HG03045 (cell line): ENCODE results near the gene SPDYE3.
"Not testable (repeated sequence)": the region's sequence is repeated elsewhere in the genome, so short reads cannot be mapped to it uniquely, and the experiment has no call there.

Source experiments
- ATAC-seq: cut with Tn5 transposase; IDR thresholded peaks from one replicate; pipeline ENCODE4 v1.9.1; 2021; ENCODE audit warnings: mild to moderate bottlenecking, moderate library complexity; ENCODE audit not compliant: unreplicated experiment

SPDYE3 gene

DNA sequence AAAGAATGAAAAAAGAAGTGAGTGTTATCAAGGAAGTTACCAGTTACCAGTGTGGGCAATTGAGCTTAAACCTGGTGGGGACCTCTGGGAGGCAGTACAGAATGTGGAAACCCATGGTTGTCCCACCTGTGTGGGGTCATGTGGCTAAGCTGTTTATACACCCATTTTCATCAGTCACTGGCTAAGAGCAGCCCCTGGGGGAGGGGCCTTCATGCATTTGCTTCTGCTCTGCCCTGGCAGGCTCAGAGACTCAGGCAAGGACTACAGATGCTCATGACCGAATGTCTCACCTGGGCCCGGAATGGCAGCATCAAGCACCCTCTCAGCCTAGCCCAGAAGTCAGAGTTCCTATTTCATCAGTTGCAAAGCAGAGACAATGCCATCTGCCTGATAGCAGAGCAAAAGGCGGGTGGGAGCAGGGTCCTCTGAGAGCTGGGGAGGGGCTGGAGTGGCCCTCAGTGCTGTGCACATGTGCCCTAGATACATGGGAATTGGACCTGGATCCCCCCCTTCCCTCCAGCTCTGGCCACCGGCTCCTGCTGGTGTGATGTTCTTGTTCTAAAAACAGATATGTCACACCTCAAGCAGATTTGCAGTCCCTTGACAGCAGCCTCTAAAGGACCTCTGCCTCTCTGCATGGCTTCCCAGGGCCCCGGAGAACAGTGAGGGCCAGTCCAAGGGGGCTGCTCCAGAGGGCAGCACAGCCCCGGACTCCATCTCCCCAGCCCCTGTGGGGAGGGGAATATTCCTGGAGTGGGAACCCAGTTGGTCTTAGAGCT is 20.1 kb upstream of the SPDYE3 start:
- ATAC-seq: not testable (repeated sequence)

GRCh38 chr7:100288258-100288657 is 19.2 kb upstream of the SPDYE3 start:
- ATAC-seq: not testable (repeated sequence)

- ATAC-seq: not testable (repeated sequence)
Measured at GRCh38 chr7:100292162-100292561, 15.3 kb upstream of the SPDYE3 start.

DNA sequence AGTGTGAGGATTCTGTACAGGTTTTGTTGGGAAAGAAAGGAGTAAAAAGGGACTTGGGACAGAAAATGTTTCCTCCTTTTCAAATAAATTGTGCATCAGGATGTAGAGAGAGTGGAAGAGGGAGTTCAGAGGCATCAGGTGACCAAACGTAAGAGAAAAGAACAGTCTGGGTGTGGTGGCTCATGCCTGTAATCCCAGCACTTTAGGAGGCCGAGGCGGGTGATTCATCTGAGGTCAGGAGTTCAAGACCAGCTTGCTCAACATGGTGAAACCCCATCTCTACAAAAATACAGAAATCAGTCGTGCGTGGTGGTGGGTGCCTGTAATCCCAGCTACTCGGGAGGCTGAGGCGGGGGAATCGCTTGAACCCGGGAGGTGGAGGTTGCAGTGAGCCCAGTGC is 12.2 kb upstream of the SPDYE3 start:
- ATAC-seq: not testable (repeated sequence)

- ATAC-seq: not testable (repeated sequence)
Measured at GRCh38 chr7:100297852-100298631, 9.5 kb upstream of the SPDYE3 start.

DNA sequence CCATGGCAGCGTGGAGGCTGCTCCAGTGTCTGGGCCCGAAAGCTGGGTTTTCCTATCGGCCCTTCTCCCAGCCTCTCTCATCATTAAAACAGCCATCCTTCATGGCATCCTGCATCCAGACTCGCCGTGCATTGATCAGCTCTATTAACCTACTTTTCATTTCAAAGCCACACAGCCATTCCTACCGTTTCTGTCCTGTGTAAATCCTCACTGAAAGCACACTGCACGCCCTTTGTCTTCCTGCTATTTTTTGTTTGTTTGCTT is 8.9 kb upstream of the SPDYE3 start:
- ATAC-seq: not testable (repeated sequence)

GRCh38 chr7:100304526-100304925 is 3.0 kb upstream of the SPDYE3 start:
- ATAC-seq: not testable (repeated sequence)

- ATAC-seq: not testable (repeated sequence)
Measured at GRCh38 chr7:100318329-100318728, 10.8 kb downstream of the SPDYE3 start.

DNA sequence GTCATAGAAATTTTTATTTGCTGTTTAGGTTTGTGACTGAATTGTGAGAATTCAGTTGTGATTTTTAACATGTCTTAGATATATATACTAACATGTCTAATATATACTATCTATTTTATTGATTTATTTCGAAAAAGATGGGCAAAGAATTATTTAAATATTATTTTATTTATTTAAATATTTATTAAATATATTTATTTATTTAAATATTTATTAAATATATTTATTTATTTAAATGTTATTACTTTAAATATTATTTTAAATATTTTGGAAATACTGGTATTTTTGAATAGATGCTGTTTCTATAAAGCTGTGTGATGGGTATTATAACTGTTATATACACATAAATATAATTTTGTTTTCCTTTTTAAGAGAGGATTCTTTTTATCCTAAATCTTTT is 14.1 kb downstream of the SPDYE3 start:
- ATAC-seq: not testable (repeated sequence)

- not testable (repeated sequence) for ATAC-seq
Measured at GRCh38 chr7:100324194-100324593, 16.7 kb downstream of the SPDYE3 start.

DNA sequence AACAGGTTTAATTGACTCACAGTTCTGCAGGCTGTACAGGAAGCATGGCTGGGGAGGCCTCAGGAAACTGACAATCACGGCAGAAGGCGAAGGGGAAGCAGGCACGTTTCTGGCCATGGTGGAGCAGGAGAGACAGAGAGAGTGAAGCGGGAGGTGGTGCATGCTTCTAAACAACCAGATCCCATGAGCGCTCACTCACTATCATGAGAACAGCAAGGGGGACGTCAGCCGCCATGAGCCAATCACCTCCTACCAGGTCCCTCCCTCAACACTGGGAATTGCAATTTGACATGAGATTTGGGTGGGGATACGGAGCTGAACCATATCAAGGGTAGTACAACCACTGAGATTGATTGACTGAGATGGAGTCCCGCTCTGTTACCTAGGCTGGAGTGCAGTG is 18.2 kb downstream of the SPDYE3 start:
- not testable (repeated sequence) for ATAC-seq

DNA sequence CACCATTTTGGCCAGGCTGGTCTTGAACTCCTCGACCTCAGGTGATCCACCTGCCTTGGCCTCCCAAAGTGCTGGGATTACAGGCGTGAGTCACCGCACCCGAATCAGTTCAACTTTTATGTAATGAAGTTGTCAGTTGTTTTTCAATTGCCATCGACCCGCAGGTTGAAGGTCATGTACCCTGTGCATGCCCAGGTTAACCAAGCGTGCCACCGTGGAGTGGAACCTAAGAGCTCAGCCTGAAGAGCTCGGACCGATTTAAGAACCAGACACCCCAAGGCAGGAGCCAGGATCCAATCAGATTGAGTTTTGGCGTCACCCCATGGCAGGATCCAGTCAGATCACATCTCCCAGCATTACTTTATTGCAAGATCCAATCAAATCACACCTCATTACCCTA is 19.4 kb downstream of the SPDYE3 start:
- not testable (repeated sequence) for ATAC-seq

- ATAC-seq: peak; percentile 98
Measured at GRCh38 chr7:100335566-100336466, 28.3 kb downstream of the SPDYE3 start.

DNA sequence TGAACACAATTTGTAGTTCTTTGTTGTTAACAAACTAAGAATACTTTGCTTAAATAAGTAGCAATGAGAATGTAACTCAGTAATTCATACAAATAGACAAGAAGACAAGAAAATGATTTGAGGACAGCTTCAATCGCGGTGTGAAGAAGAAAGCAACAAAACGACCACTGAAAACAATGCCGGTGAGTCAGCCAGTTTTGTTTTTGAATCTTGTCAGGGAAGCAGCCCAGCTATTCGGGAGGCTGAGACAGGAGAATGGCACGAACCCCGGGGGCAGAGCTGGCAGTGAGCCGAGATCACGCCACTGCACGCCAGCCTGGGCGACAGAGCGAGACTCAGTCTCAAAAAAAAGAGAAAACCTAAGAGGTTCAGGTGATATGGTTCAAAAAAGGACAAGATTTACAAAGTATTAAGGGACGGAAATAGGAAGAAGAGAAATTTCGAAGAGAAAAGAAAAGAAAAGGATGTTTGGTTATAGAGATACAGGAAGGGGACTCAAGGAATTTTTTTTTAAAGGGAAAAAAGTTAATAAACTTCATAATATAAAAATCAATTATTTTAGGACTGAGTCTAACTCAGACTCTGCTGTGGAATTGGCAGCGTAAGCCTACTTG is 30.7 kb downstream of the SPDYE3 start:
- not testable (repeated sequence) for ATAC-seq

- not testable (repeated sequence) for ATAC-seq
Measured at GRCh38 chr7:100341286-100341685, 33.8 kb downstream of the SPDYE3 start.

DNA sequence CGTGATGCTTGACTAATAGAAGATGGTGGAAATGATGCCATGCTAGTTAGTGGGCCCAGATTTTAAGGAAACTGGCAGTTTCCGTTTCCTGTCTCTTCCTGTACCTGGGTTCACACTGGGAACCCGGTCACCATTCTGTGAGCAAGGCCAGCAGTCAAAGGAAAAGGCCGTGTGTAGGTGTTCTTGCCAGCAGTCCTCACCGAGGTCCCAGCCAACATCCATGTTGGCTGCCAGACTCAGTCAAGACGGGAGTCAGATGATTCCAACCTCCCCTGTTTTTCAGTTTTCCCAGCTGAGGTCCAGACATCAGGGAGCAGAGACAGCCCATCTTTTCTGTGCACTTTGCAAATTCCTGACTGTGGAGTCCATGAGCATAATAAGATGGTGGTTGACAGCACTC is 35.3 kb downstream of the SPDYE3 start:
- ATAC-seq: no peak

DNA sequence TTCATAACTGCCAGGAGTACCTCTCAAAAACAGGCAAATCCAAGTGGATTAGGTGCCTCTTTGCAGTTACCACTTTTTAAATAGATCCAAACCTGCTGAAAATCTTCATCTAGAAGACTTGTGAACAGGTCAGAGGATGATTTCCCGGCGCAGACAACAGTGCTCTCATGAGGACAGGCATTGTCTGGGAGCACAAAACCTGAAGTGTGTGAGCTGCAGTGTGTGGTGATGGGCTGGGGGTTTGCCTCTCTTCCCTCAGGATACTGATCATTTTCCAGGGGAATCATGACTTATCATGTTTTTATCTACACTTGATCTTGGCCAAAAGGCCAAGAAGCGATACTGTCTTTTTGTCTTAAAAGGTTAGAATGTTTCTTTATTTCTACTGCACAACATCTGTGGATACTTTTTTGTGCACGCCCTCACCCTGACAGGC is 36.6 kb downstream of the SPDYE3 start:
- not testable (repeated sequence) for ATAC-seq

- peak; percentile 72 for ATAC-seq
Measured at GRCh38 chr7:100344560-100345287, 37.2 kb downstream of the SPDYE3 start.

GRCh38 chr7:100345288-100345672 is 37.8 kb downstream of the SPDYE3 start:
- peak; percentile 35 for ATAC-seq

DNA sequence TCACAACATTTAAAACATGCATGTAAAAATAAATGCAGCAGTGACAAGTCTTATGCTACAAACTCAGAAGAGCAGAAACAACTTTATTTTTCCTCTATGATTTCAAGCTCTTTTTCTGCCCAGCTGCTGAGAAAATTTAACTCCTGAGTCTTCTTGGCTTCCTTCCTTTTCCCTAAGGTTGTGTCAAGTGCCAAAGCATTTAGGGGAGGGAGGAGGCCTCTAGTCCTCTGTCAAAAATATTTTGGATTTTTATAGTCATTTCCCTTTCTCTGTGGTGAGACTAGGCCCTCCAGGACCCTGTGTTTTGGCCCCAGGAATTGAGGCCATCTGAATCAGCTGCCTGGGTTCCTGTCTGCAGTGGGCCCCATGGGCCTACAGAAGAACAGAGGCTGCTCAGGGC is 39.4 kb downstream of the SPDYE3 start:
- no peak for ATAC-seq
